T-cell (primary cell): Measurements from ENCODE around the gene DMRTB1. TPM values are rescaled to one million over a fixed set of nuclear protein-coding genes. Genes with fewer than 3 reads are reported as not detected.

Experiments
- ATAC-seq, 4 experiments: fragments of 200-7000 bp in 3 of 4; fragments of 150-1000 bp in 1 of 4; cut with Tn5 transposase; replicated peaks in 1 of 4; 1 replicate in 3 of 4; 2 replicates in 1 of 4; pipeline ENCODE4 v1.10.0; 2021; ENCODE audit warnings: moderate library complexity in 3 of 4, mild to moderate bottlenecking in 2 of 4, moderate number of reproducible peaks in 1 of 4
- CTCF ChIA-PET, 2 donors: fragments of 300-600 bp; sonication (Branson Sonifier 250); formaldehyde crosslinking; loops; one replicate each; lab custom pipeline; 2022; ENCODE audit warnings: antibody characterized with exemption in 2 of 2; lab: Charles Lee
- POLR2A ChIA-PET, 2 donors: fragments of 300-600 bp; sonication (Branson Sonifier 250); formaldehyde crosslinking; loops; one replicate each; lab custom pipeline; 2022; ENCODE audit warnings: antibody characterized with exemption in 2 of 2; lab: Charles Lee
- DNase-seq, 35 experiments: peaks; one replicate each; pipeline versions ENCODE4 v3.0.0 to v3.0.0-alpha.2; 2013 to 2023
- H3K27ac ChIP-seq: one replicate; pipeline ENCODE4 v1.5.1; 2013; ENCODE audit warnings: low read length
- H3K27me3 ChIP-seq, 2 experiments: replicated peaks in 1 of 2; 1 replicate in 1 of 2; 2 replicates in 1 of 2; pipeline versions ENCODE4 v1.6.1 to v1.7.0; 2013; ENCODE audit warnings: low read length in 1 of 2, mixed read lengths in 1 of 2; ENCODE audit not compliant: control insufficient read depth in 2 of 2, insufficient read depth in 2 of 2; ENCODE audit errors: extremely low read depth in 1 of 2
- H3K36me3 ChIP-seq, 2 donors: 1 replicate in 1 of 2; 2 replicates in 1 of 2; pipeline versions ENCODE4 v1.6.1 to v1.7.0; 2013; ENCODE audit warnings: low read length in 1 of 2; ENCODE audit not compliant: control insufficient read depth in 2 of 2, insufficient read depth in 1 of 2; ENCODE audit errors: extremely low read depth in 1 of 2
- H3K4me1 ChIP-seq, 2 experiments: 1 replicate in 1 of 2; 2 replicates in 1 of 2; pipeline versions ENCODE4 v1.6.1 to v1.7.0; 2013; ENCODE audit warnings: low read length in 2 of 2, mixed read lengths in 1 of 2; ENCODE audit not compliant: insufficient read depth in 2 of 2, control insufficient read depth in 1 of 2; ENCODE audit errors: extremely low read depth in 1 of 2
- H3K4me3 ChIP-seq, 2 donors: 1 replicate in 1 of 2; 2 replicates in 1 of 2; pipeline versions ENCODE4 v1.5.1 to v1.7.0; 2013; ENCODE audit warnings: mild to moderate bottlenecking in 2 of 2, low read length in 1 of 2, moderate library complexity in 1 of 2; ENCODE audit not compliant: control insufficient read depth in 1 of 2; ENCODE audit errors: extremely low read depth in 1 of 2
- H3K9me3 ChIP-seq: 2 replicates; pipeline ENCODE4 v1.7.0; 2013
- H3K27ac Mint-ChIP-seq, 2 donors: one replicate each; pipeline ENCODE4 v1.8.0; 2020 to 2021; ENCODE audit warnings: mild to moderate bottlenecking in 2 of 2, mixed read lengths in 2 of 2
- H3K27me3 Mint-ChIP-seq, 2 donors: one replicate each; pipeline ENCODE4 v1.8.0; 2021 to 2022; ENCODE audit warnings: mixed read lengths in 2 of 2
- H3K36me3 Mint-ChIP-seq: one replicate; pipeline ENCODE4 v1.8.0; 2021; ENCODE audit warnings: mixed read lengths
- H3K4me1 Mint-ChIP-seq, 3 donors: one replicate each; pipeline ENCODE4 v1.8.0; 2020 to 2022; ENCODE audit warnings: mixed read lengths in 3 of 3, mild to moderate bottlenecking in 1 of 3
- H3K4me3 Mint-ChIP-seq, 3 donors: one replicate each; pipeline ENCODE4 v1.8.0; 2020 to 2022; ENCODE audit warnings: mild to moderate bottlenecking in 3 of 3, mixed read lengths in 3 of 3, moderate library complexity in 3 of 3
- H3K9me3 Mint-ChIP-seq, 3 donors: one replicate each; pipeline ENCODE4 v1.8.0; 2020 to 2022; ENCODE audit warnings: mixed read lengths in 3 of 3
- WGBS: methylation state at CpG from one replicate; pipeline ENCODE4 v1.1.5; 2013; ENCODE audit warnings: missing lambda C conversion rate; ENCODE audit not compliant: insufficient coverage; 5-methylcytosine and 5-hydroxymethylcytosine counted together
- total RNA-seq, 35 experiments: library from RNA in 6 of 35; stranded (reverse) in 6 of 35; fragments of 120-200 nt in 1 of 35; gene quantifications; one replicate each; pipeline versions ENCODE4 v1.2.1 to v1.2.4 and lab custom pipeline; 2013 to 2026

The DMRTB1 gene
- total RNA-seq, 5 donors from 2014 or later (not counting 1 experiment from before 2014, with no cell fraction given): not detected

DNA sequence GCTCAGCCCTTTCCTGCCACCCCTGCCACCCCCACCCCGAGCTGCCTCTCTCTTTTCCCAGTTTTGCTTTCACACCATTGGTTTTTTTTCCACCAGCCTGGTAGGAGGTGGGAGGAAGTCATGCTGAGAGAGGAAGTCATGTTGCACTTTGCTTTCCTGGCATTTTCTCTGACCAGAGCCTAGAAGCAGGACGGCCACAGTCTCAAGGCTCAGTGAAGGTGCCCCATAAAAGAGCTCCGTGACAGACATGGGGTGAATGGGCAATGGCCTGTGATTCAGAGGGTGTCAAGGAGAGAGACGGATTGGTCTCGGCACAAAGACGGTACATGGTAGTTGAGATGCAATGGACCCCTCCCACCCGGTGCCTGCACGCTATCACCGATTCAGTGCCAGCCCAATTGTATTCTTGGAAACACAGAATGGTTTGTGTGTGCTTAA, 42.1 kb upstream of the DMRTB1 start:
- Histone ChIP-seq H3K27ac (no peak overlapping the region), H3K4me1 (peaks cover 3 to 38% of the 10 kb centered on the region in 2 experiments), H3K27me3 (no peaks in the 10 kb centered on the region), H3K4me3 (no peak overlapping the region), H3K9me3 (no peaks in the 10 kb centered on the region), H3K36me3 (no peaks in the 10 kb centered on the region)
- no peak for ATAC-seq
- DNase-seq: no peak
- no peaks in the 10 kb centered on the region for H3K36me3 Mint-ChIP-seq
- ChIA-PET POLR2A (no interaction called here), CTCF (no interaction called here)
- H3K27me3 Mint-ChIP-seq: peaks cover 0 to 4% of the 10 kb centered on the region in 2 donors
- 71% methylated on average over 2 of the region's 9 CpGs for WGBS
- peaks cover 21 to 52% (median 40%) of the 10 kb centered on the region in 3 donors for H3K4me1 Mint-ChIP-seq
- H3K4me3 Mint-ChIP-seq: no peak overlapping the region
- H3K9me3 Mint-ChIP-seq: peaks cover 6 to 8% (median 8%) of the 10 kb centered on the region in 3 donors
- no peak overlapping the region for H3K27ac Mint-ChIP-seq

DNA sequence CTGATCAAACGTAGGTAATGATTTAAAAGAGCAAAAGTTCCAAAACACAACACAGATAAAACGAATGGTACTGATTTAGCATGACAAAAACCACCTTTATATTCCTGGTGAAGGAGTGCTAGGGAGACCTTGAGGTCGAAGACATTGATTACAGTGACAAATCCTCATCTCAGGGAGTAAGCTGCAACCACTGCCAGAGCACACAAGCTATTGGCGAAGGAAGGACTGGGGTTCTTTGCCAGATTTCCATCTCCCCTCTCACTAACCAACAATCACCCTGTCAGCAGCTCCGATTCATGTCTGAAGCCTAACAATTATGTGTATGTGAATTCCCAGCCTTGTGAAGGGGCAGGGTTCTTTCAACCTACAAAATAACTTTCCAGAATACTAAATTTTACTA, 40.2 kb upstream of the DMRTB1 start:
- CTCF ChIA-PET: no interaction called here
- POLR2A ChIA-PET: no interaction called here
- H3K4me1 Mint-ChIP-seq: peaks cover 3 to 33% (median 21%) of the 10 kb centered on the region in 3 donors
- H3K27me3 Mint-ChIP-seq: peaks cover 0 to 4% of the 10 kb centered on the region in 2 donors
- H3K4me3 ChIP-seq: no peak overlapping the region
- no peak overlapping the region for H3K27ac ChIP-seq
- peaks cover 6 to 8% (median 8%) of the 10 kb centered on the region in 3 donors for H3K9me3 Mint-ChIP-seq
- H3K4me1 ChIP-seq: peaks cover 0 to 19% of the 10 kb centered on the region in 2 experiments
- H3K36me3 Mint-ChIP-seq: no peaks in the 10 kb centered on the region
- ATAC-seq: no peak
- no peak overlapping the region for H3K27ac Mint-ChIP-seq
- H3K36me3 ChIP-seq: no peaks in the 10 kb centered on the region
- no CpG with 5 or more reads among the region's 5 CpGs for WGBS
- H3K9me3 ChIP-seq: no peaks in the 10 kb centered on the region
- H3K27me3 ChIP-seq: peaks cover 0 to 2% of the 10 kb centered on the region in 2 experiments
- DNase-seq: no peak
- H3K4me3 Mint-ChIP-seq: no peak overlapping the region

DNA sequence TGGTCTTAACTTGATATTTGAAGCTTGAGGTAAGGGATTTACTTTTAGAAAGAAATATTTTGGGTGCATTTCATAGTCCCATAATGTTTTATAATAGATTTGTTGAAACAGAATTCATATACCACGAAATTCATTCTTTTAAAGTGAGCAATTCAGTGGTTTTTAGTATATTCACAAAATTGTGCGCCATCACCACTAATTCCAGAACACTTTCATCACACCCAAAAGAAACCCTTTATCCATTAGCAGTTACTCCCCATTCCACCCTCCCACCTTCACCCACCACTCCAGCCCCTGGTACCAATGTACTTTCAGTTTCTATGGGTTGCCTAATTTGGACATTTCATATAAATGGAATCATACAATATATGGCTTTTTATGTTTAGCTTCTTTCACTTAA, 38.9 kb upstream of the DMRTB1 start:
- Mint-ChIP-seq H3K4me1 (peaks cover 0 to 20% (median 9%) of the 10 kb centered on the region in 3 donors), H3K4me3 (no peak overlapping the region), H3K36me3 (no peaks in the 10 kb centered on the region), H3K9me3 (peaks cover 6 to 8% (median 8%) of the 10 kb centered on the region in 3 donors), H3K27me3 (peaks cover under 1 to 4% of the 10 kb centered on the region in 2 donors), H3K27ac (no peak overlapping the region)
- Histone ChIP-seq H3K9me3 (no peaks in the 10 kb centered on the region), H3K27ac (no peak overlapping the region), H3K4me1 (peaks cover 0 to 7% of the 10 kb centered on the region in 2 experiments), H3K36me3 (no peaks in the 10 kb centered on the region), H3K4me3 (no peak overlapping the region), H3K27me3 (peaks cover 0 to 2% of the 10 kb centered on the region in 2 experiments)
- ATAC-seq (no peak), DNase-seq (no peak)
- WGBS: no CpG with 5 or more reads among the region's 2 CpGs
- ChIA-PET POLR2A (interaction anchor here in 1 of 2 donors (0.5 kb wide), 1 partner anchor 16 kb away, joined by 4 read pairs; no protein-coding TSS in a partner anchor), CTCF (interaction anchor here in 1 of 2 donors (0.7 kb wide), 1 partner anchor 27 kb away, joined by 4 read pairs; no protein-coding TSS in a partner anchor)

DNA sequence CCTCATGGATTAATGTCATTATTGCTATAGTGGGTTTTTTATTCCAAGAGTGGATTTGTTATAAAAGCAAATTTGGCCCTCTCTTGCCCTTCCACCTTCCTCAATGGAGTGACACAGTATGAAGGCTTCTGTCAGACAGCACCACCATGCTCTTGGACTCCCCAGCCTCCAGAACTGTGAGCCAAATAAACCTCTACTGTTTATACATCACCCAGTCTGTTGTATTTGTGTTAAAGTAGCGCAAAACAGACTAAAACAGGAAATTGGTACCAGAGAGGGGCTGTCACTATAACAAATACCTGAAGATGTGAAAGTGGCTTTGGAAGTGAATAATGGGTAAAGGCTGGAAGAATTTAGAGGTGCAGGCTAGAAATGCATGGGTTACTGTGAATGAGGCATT, 38.0 kb upstream of the DMRTB1 start:
- peaks cover 0 to 13% (median 6%) of the 10 kb centered on the region in 3 donors for H3K4me1 Mint-ChIP-seq
- CTCF ChIA-PET: interaction anchor here (0.6 to 0.7 kb wide), 2 partner anchors 28 to 145 kb away, joined by 4 read pairs; no protein-coding TSS in a partner anchor
- no peak overlapping the region for H3K4me3 Mint-ChIP-seq
- H3K27ac Mint-ChIP-seq: no peak overlapping the region
- Histone ChIP-seq H3K27ac (no peak overlapping the region), H3K4me3 (no peak overlapping the region), H3K4me1 (peaks cover 0 to 5% of the 10 kb centered on the region in 2 experiments), H3K27me3 (peaks cover 0 to 2% of the 10 kb centered on the region in 2 experiments), H3K9me3 (no peaks in the 10 kb centered on the region), H3K36me3 (no peaks in the 10 kb centered on the region)
- peaks cover 6 to 8% (median 8%) of the 10 kb centered on the region in 3 donors for H3K9me3 Mint-ChIP-seq
- POLR2A ChIA-PET: no interaction called here
- peaks cover 4% of the 10 kb centered on the region in 2 donors for H3K27me3 Mint-ChIP-seq
- WGBS: no CpG with 5 or more reads among the region's 1 CpG
- ATAC-seq (no peak), DNase-seq (no peak)
- no peaks in the 10 kb centered on the region for H3K36me3 Mint-ChIP-seq

DNA sequence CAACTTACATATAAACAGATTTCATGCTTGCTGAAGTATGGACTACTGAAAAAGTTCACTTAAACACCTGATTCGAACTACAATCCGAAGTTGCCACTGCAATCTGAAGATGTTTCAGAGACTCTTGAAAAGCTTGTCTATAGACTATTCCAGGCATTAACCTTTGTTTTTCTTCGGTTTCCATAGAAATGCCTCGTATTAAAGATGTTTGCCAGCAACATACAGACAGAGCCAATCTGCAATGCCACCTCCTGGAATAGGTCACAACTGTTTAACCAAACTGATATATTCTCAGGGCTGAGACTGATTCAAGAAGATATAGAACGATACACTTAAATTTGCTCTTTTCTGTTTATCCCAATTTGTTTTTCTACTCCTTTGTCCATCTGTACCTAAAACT, 28.9 kb upstream of the DMRTB1 start:
- DNase-seq (no peak), ATAC-seq (no peak)
- no peaks in the 10 kb centered on the region for H3K9me3 ChIP-seq
- H3K4me1 ChIP-seq: peaks cover 0 to 3% of the 10 kb centered on the region in 2 experiments
- no peak overlapping the region for H3K4me3 ChIP-seq
- H3K36me3 ChIP-seq: no peaks in the 10 kb centered on the region
- POLR2A ChIA-PET: no interaction called here
- WGBS: 82% methylated on average over 2 of the region's 5 CpGs
- H3K27ac ChIP-seq: no peak overlapping the region
- Mint-ChIP-seq H3K4me1 (peaks cover 9 to 29% (median 11%) of the 10 kb centered on the region in 3 donors), H3K4me3 (no peak overlapping the region), H3K27ac (no peak overlapping the region), H3K36me3 (no peaks in the 10 kb centered on the region), H3K27me3 (peaks cover 7% of the 10 kb centered on the region in 2 donors), H3K9me3 (no peaks in the 10 kb centered on the region)
- CTCF ChIA-PET: no interaction called here
- peaks cover 0 to 7% of the 10 kb centered on the region in 2 experiments for H3K27me3 ChIP-seq

DNA sequence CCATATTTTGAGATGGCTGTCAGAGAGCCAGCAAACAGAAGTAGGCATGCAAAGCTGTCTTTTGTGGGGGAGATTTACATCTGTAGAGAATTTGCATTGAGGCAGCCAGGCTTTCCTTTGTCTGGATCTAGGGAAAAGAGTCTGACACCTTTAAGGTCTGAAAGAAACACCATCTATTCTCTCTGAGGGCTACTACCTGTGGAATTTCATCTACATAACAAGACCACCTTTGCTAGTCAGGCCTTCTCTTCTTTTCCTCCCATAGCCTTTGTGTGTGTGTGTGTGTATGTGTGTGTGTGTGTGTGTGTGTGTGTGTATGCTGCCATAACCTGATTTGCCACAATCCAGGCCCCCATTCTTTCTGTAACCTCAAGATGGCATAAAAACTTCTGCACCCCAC, 28.4 kb upstream of the DMRTB1 start:
- peaks cover 4 to 8% of the 10 kb centered on the region in 2 donors for H3K27me3 Mint-ChIP-seq
- H3K36me3 Mint-ChIP-seq: no peaks in the 10 kb centered on the region
- CTCF ChIA-PET: no interaction called here
- H3K9me3 ChIP-seq: no peaks in the 10 kb centered on the region
- H3K4me3 Mint-ChIP-seq: no peak overlapping the region
- ATAC-seq (no peak), DNase-seq (no peak)
- H3K4me1 ChIP-seq: peaks cover 0 to 3% of the 10 kb centered on the region in 2 experiments
- peaks cover 0 to 11% of the 10 kb centered on the region in 2 experiments for H3K27me3 ChIP-seq
- H3K4me3 ChIP-seq: no peak overlapping the region
- H3K4me1 Mint-ChIP-seq: peaks cover 9 to 29% (median 11%) of the 10 kb centered on the region in 3 donors
- peak overlapping the region in 1 of 2 donors; percentile 67 for H3K27ac Mint-ChIP-seq
- POLR2A ChIA-PET: no interaction called here
- no peak overlapping the region for H3K27ac ChIP-seq
- H3K36me3 ChIP-seq: no peaks in the 10 kb centered on the region
- no peaks in the 10 kb centered on the region for H3K9me3 Mint-ChIP-seq
